NOMO-1 treated with dmso at 0.1 percent for 144 hours (cell line): ENCODE results near the gene KCNK4.
"Not testable (repeated sequence)": the region's sequence is repeated elsewhere in the genome, so short reads cannot be mapped to it uniquely, and the experiment has no call there.

ENCODE experiments used
- DNase-seq: peaks from one replicate; lab custom pipeline; 2025; ENCODE audit not compliant: unreplicated experiment; lab: John Stamatoyannopoulos, UW

The KCNK4 gene

GRCh38 chr11:64305691-64306562 lies 14.8 kb downstream of the KCNK4 start:
- peak; percentile 69 for DNase-seq

- no peak for DNase-seq
Observed at GRCh38 chr11:64306563-64306875, 15.4 kb downstream of the KCNK4 start.

DNA sequence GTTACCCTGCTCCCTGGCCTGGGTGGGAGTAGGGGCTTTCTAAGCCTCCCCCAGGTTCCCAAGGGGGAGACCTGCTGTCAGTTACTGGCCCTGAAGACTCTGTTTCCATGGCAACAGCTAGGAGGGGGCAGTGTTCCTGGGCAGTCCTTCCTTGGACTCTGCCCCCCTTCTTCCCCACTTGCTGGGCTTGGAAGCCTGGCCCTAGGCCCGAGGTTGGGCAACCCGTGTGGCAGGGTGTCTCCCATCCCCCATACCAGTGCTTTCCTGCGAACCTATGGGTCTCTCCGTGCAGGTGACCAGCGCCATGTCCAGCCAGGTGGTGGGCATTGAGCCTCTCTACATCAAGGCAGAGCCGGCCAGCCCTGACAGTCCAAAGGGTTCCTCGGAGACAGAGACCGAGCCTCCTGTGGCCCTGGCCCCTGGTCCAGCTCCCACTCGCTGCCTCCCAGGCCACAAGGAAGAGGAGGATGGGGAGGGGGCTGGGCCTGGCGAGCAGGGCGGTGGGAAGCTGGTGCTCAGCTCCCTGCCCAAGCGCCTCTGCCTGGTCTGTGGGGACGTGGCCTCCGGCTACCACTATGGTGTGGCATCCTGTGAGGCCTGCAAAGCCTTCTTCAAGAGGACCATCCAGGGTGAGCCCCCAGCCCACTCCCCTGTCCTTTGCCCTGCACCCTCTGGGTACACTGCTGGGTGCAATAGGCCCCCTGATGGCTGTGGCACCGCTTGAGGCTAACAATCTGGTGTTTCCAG lies 15.9 kb downstream of the KCNK4 start:
- no peak for DNase-seq

GRCh38 chr11:64307795-64308194 lies 16.7 kb downstream of the KCNK4 start:
- DNase-seq: not testable (repeated sequence)

GRCh38 chr11:64312947-64313346 lies 21.8 kb downstream of the KCNK4 start:
- no peak for DNase-seq

GRCh38 chr11:64313491-64314145 lies 22.5 kb downstream of the KCNK4 start:
- no peak for DNase-seq

DNA sequence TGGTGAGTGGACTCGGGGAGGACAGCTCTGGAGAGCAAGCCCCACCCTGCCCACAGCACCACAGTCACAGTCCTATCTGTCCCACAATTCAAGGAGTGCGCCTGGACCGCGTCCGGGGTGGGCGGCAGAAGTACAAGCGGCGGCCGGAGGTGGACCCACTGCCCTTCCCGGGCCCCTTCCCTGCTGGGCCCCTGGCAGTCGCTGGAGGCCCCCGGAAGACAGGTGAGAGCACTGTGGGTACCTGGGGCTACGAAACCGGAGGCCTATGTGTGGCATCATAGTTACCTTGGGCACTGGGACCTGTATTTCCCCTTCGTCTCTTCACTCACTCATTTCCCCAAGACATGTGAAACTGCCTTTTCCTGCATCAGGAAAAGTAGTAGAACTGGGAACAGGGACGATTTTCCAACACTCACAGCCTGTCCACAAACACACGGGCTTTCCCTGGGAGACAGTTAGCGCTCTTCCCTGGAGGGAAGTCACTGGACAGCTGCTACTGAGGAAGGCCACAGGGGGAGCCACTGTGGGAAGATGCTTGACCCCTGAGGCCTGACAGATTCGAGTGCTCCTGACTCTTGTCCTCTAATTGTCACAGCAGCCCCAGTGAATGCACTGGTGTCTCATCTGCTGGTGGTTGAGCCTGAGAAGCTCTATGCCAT lies 23.2 kb downstream of the KCNK4 start:
- DNase-seq: no peak

GRCh38 chr11:64314805-64315561 lies 23.9 kb downstream of the KCNK4 start:
- DNase-seq: no peak

DNA sequence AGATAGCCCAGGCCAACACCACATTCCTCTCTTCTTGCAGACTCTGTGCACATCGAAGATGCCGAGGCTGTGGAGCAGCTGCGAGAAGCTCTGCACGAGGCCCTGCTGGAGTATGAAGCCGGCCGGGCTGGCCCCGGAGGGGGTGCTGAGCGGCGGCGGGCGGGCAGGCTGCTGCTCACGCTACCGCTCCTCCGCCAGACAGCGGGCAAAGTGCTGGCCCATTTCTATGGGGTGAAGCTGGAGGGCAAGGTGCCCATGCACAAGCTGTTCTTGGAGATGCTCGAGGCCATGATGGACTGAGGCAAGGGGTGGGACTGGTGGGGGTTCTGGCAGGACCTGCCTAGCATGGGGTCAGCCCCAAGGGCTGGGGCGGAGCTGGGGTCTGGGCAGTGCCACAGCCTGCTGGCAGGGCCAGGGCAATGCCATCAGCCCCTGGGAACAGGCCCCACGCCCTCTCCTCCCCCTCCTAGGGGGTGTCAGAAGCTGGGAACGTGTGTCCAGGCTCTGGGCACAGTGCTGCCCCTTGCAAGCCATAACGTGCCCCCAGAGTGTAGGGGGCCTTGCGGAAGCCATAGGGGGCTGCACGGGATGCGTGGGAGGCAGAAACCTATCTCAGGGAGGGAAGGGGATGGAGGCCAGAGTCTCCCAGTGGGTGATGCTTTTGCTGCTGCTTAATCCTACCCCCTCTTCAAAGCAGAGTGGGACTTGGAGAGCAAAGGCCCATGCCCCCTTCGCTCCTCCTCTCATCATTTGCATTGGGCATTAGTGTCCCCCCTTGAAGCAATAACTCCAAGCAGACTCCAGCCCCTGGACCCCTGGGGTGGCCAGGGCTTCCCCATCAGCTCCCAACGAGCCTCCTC lies 24.8 kb downstream of the KCNK4 start:
- DNase-seq: not testable (repeated sequence)

GRCh38 chr11:64316672-64317324 lies 25.7 kb downstream of the KCNK4 start:
- DNase-seq: no peak

DNA sequence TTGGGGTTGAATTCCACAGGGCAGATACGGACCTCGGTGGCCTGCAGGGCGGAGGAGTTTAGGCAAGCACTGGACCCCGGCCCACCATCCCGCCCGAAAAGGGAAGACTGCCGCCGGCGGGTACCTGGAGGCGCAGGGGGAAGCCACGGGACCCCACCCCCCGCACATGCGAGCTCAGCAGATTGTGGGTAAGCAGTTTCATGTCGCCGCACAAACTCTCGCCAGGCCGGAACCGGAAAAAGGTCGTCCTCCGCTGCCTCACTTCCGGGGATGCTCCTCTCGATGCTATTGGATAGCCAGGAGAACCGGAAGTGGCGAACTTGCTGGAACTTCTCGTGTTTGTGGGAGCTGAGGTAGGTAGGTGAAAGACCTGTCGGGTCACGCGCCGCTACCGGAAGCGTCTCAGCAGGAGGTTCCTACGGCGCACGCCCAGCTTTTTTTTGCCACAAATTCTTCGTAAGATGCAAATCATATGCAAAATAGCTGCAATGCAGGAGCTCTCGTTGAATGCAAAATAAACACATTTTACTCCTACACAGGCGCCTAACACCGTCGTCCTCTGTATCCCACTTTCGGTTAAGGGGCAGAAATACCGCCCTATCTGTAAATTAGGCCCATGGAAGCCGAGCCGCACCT lies 26.3 kb downstream of the KCNK4 start, which contains the start of gene TRMT112:
Gene TRMT112 (minus strand): TSS at position 235 of the 636 bp plus-strand sequence. CDS start 33 bp downstream, at position 202.
- DNase-seq: peak; percentile 95

GRCh38 chr11:64317961-64318765 lies 27.1 kb downstream of the KCNK4 start, which contains the start of gene PRDX5:
PRDX5 (plus strand) TSS chr11:64318121; CDS start chr11:64318216, 95 bp downstream.
- DNase-seq: peak; percentile 97

- DNase-seq: no peak
Observed at GRCh38 chr11:64318766-64319761, 28.0 kb downstream of the KCNK4 start.

DNA sequence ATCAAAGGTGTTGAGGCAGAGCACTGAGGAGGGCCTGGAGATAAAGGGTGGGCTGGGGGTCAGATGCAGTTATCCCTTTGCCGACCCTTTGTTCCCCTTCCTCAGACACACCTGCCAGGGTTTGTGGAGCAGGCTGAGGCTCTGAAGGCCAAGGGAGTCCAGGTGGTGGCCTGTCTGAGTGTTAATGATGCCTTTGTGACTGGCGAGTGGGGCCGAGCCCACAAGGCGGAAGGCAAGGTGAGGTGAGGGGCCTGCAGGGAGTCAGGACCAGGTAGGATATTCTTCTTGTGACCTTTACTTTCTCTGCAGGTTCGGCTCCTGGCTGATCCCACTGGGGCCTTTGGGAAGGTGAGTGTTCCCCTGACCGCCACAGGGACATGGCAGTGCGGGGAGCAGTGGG lies 29.5 kb downstream of the KCNK4 start:
- no peak for DNase-seq

GRCh38 chr11:64321026-64321425 lies 29.9 kb downstream of the KCNK4 start:
- DNase-seq: no peak

- DNase-seq: no peak
Observed at GRCh38 chr11:64321533-64321932, 30.4 kb downstream of the KCNK4 start.
